Activated CD4-positive, alpha-beta memory T cell treated with anti-CD3 and anti-CD28 coated beads, Interleukin-2, amount 10 ng/mL, durations not matched to agents 7 days and 5 days (primary cell): Measurements from ENCODE around the gene ARL5B. TPM values are rescaled to one million over a fixed set of nuclear protein-coding genes. Genes with fewer than 3 reads are reported as not detected.

ENCODE experiments used
- total RNA-seq, 2 experiments: library from RNA; stranded (reverse); gene quantifications; one replicate each; pipeline ENCODE4 v1.2.3, GENCODE V29; 2021

The ARL5B gene
- total RNA-seq, 2 experiments from 2014 or later = 19.3 to 20.4 TPM

Other genes starting within 250 kb of the ARL5B start
- gene NSUN6, start 7.8 kb upstream of the ARL5B start, total RNA-seq = 10 to 100 TPM; 31.0 to 35.0 TPM